Measurements from ENCODE around the gene SLC18A3. TPM values are rescaled to one million over a fixed set of nuclear protein-coding genes. Genes with fewer than 3 reads are reported as not detected.

The SLC18A3 gene
- under 0.01 TPM in 1 of 2 replicates, not detected in the other for total RNA-seq

DNA sequence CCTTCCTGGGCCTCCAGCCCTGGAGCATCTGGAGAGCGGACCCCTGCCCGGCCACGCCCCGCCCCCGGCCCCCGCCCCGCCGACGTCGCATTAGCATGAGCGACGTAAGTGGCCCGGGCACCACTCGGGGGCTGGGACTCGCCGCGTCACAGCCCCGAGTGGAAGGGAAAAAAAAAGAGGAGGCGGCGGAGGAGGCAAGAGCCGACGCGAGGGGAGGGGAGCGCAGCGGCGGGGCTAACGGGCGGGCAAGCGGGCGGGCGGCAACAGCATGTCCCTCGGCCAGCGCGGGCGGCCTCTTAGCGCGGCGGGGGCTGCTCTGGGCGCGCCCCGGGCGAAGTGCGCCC, at the start of gene SLC18A3:
TSS of gene SLC18A3 (plus strand) at position 197 of the 344 bp plus-strand sequence. CDS start 431 bp downstream, outside the sequence.

GRCh38 chr10:49613882-49614241, 3.8 kb downstream of the SLC18A3 start, which contains the start of gene CHAT:
CHAT (plus strand) TSS chr10:49614037; CDS start chr10:49614190, 153 bp downstream.

Other genes with a start within 250 kb of the SLC18A3 start
- not detected in 2 replicates for gene DRGX, start 214.2 kb upstream of the SLC18A3 start, total RNA-seq
- gene ERCC6, start 71.2 kb upstream of the SLC18A3 start, total RNA-seq = 62.7 and 78.9 TPM in 2 replicates
- gene CHAT, start 3.7 kb downstream of the SLC18A3 start, total RNA-seq = not detected in 2 replicates
- not detected in 2 replicates for gene C10orf53, start 69.3 kb downstream of the SLC18A3 start, total RNA-seq
- gene OGDHL, start 152.0 kb downstream of the SLC18A3 start, total RNA-seq = 0.28 and 0.38 TPM in 2 replicates

Data from regular cardiac myocyte (primary cell).